ENCODE measurements around the gene KCNT2.
"Not testable (repeated sequence)": the region's sequence is repeated elsewhere in the genome, so short reads cannot be mapped to it uniquely, and the experiment has no call there.

Gene KCNT2

DNA sequence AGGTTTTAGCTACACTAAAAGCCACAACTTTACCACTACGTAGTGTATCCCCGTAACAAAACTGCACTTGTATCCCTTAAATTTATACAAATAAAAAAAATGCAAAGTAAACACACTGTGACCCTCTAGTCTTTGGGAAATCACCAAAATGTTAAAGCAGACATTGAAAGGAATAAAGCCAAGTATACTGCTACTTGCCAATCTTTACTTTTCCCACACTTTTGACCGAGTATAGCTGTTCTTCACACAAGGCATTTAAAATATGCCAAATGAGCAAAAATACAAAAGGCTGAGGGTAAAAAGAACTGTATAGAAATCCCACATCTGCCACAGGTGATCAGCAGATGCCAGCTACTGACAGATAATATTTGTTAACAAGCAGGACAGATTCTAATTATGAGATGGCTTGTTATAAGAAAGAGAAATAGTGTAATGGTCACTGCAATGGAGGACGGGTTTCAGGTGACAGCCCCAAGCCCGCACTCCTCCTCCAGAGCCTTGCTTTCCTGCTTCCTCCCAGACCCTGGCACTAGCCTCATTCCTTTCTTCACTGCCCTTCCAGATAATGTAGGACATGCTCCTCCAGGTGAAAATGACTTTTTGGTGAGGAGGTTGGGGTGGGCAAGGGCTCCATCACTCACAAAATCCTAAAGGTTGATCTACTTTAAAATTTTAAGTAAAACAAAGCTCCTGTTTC, 18.1 kb downstream of the KCNT2 start:
- no peak for DNase-seq

DNA sequence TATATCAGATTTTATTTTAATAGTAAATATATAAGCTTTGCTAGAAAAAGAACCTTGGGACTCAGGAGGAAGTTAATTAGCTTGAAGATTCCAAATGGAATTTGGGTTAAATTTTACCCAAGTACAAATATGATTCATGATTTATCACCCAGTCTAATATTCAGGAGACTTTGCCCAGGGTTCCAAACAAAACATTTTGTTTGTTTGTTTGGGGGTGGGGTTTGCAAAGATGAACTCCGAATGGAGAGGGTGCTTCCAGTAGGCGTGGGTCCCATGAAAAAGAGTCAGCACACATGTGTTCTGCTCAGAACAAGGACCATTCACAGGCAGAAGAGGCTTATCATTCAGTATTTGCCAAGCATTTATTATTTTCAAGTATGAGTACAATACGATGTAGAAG, 23.5 kb downstream of the KCNT2 start:
- no peak for DNase-seq

DNA sequence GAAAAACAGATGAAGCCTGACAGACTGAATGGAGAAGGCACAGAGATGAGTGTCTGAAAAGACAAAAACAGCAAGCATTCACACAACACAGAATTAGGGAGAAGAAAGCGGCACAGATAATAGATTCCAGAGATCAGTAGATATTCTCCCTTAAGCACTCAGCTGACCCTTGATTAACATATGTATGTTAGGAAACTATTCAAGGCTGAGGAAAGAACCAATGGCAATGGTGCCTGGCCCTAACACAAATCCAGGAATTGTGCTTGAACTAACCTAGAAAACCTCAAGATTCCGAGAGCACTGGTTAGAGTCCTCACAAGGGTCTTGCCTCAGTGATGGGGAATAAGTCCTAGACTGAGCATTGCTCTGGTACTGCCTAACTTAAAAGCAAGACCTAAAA, 30.9 kb downstream of the KCNT2 start:
- no peak for DNase-seq

DNA sequence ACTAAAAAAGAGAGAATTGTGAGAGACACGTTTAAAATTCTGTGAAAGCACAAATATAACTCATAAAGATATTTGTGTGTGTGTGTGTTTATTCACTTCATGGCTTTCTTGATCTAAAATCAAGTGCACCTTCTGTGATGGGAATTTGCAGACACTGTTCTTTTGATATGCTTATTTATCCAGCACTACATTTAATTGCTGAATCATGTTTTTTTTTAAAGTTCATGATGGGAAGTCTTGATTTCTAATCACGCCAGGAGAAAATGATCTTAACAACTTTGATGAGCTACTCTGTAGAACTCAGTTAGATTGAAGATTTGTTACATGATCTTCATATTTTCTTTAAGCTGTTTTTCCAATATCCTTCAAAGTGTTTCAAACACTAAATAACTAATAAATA, 35.0 kb downstream of the KCNT2 start:
- no peak for DNase-seq

DNA sequence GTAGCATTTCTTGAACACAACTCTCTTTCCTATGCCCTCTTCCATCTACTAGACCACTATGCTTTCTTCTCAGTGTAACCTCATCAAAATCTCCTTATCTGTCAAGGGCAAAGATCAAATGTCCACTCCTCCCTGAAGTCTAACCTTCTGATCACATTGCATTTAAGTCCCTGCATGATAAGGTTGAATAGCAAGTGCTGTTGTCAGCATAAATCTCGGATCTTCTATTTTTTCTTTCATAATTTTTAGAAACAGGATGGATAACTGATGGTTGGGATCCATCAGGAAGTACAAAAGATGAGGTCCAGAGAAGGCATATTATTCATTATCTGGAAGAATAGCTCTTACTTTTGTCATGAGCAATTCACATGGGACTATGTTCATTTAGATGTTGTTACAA, 41.0 kb downstream of the KCNT2 start:
- DNase-seq, result no peak

DNA sequence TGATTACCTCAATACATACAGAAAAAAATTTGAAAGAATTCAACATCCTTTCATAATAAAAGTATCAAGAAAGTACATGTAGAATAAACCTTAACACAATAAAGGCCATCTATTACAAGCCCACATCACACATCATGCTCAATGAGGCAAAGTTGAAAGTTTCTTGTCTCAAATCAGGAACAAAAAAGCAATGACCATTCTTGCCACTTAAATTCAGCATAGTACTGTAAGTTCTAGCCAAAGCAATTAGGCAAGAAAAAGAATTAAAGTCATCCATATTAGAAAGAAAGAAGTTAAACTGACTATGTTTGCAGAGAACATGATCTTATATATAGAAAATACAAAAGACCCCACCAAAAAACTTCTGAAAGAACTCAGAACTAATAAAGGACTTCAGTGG, 44.5 kb downstream of the KCNT2 start:
- DNase-seq, result no peak

DNA sequence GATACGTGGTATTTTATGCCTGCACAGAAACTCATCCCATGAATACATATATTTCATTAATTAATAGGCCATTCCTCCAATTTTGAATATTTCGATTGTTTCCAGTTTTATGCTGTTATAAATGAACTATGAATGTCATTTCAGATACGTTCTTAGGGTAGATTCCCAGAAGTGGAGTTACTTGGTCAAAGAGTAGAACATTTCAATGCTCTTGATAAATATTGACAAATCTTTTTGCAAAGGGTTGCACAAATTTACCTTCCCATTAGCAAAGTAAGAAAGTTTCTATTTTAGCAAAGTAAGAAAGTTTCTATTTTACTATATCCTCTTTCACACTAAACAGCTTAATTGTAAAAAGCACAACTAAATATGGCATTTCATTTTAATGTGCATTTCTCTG, 48.9 kb downstream of the KCNT2 start:
- no peak for DNase-seq

DNA sequence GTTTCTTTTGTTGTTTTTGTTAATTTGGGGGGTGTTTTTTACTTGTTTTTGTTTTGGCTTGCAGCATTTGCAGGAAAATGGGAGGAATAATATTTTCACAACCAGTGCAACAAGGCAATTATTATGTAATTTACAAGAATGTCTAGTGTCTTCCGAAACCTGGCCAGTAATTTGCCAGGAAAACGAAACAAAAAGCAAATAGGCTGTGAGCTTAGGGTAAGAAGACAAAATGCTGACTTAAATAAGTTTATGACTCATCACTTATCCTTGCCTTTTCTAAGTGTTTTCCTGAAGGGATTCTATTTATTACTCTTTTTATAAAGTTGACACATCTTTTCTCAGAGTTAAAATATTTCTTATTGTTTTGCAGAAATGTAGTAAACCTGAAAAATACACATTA, 49.8 kb downstream of the KCNT2 start:
- DNase-seq, result no peak

DNA sequence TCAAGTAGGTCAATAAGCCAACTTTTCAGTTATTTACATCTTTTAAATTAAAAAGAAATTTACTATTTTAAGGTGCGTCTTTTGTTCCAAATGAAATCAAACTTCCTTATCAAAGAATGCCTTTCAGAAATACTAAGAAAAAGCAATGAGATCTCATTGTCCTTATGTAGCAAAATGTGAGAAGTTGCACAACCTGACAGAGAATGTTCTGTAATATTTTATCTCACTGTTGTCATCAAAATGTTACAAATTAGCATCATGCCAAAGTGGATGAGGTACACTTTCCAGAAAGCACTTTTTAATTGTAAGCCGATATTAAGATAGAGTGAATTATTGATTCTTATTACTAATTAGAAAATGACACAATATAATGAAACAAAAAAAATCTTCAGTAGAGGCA, 50.4 kb downstream of the KCNT2 start:
- no peak for DNase-seq

DNA sequence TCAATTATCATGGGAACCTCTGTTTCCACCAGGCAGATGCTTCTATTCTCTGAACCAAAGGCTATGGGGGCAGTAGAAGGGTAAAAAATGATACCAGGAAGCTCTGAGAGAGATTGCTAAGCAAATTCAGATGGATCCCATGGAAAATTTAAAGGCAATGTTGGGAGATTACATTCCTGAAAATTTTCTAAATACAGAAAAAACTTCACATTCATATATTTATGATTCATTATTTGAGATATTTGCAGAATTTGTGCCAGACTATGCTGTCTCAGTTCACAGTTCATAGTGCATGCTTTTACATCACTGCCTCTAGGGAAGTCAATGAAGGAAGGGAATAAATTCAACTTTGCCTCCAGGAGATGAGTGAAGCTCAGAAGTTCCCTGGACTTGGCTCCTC, 57.5 kb downstream of the KCNT2 start:
- no peak for DNase-seq

DNA sequence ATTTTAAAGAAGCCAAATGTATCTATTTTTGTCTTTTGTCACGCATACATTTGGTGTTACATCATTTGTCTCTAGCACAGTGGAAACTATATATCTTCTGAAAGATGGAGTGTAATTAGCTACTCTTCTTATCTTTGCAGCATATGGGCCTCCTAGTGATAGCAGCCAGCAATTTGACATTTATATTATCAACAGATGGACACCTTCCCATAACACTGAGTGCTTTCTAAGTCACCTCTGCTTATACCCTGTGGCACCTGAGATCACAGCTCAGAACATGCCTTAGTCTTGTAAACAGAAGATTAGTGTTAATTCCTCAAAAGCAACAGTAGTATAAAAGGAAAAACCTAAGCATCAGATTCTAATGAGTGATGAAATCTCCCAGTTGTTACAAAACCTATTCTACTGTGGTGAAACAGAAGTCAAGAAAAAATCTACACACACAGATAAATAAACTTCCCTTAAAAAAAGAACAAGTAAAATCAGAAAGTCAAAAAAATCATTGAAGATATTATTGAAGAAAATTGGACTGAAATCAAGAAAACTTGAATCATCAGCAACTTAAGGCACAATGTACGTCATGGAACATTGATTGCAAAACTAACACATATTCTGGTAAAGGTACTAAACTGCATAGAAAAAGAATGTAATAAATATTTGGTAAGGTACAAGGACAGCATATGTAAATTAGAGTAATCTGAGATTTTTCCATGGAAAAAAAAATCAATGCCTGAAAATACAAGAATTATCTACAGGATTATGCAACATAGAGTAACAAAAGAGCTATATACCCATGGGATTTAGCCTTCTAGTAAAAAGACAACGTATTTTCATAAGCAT, 61.7 kb downstream of the KCNT2 start:
- no peak for DNase-seq

DNA sequence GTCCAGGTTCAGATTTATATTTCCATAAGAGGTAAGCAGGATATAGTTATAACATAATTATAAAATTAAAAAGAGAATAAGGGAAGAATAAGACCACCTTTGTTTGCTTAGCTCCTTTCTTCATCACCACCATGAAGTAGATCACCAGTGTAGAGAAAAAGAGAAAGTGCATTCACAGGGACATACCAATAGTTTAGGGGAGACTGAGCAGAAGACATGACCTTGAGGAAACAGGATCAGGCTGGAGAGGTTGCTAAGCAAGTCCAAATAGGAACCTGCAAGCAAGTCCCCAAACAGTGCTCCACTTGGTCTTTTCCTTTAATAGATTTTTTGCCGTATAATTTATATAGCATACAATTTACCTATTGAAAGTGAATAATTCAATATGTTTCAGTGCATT, 63.0 kb downstream of the KCNT2 start:
- DNase-seq, result no peak

DNA sequence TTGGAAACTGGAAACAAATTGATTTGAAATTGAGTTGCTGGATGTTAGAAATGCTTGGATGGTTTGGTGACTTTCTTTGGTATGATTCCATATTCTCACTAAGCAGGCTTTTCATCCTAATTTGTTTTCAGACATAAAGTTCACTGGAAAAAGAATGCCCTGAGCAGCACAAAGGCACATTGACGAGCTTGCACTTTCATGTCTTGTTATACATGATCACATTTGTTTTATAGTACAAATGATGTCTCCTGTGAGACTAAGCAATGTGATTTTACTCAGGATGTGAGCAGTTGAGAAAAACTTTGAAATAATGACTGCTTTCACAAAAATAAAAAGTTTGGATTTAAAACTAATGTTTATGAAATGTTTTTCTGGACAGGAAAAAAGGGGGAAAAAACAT, 63.6 kb downstream of the KCNT2 start:
- DNase-seq, result no peak

DNA sequence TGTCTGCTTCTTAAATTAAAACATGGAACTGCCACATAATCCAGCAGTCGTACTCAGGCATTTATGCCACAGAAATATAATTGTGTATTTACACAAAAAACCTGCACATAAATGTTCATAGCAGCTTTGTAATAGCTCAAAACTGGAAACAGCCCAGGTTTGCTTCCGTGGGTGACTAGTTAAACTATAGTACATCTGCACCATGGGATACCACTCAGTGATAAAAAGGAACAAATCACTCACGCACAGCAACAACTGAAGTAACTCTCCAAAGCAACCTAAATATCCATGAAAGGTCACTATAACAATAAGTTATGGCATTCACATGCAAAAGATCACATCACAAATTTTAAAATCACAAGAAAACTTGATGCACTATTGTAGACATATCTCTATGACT, 64.4 kb downstream of the KCNT2 start:
- DNase-seq, result no peak

DNA sequence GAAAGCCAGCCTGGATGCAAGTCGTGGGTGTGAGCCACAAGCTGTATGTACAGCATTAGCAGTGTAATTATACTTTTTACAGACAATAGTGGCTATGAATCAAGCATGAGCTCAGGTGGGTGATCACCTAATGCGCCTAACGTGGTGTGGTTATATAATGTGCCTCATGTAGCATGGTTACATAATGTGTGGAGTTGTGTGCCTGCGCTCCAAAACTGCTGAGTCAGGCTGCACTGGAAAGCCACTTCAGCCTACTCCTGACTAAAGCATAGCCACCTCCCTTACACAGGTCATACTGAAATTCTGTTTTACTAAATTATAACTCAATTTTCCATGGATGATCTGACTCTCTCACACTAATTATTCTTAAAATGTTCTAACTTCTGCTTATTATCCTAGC, 69.8 kb downstream of the KCNT2 start:
- DNase-seq, result no peak

DNA sequence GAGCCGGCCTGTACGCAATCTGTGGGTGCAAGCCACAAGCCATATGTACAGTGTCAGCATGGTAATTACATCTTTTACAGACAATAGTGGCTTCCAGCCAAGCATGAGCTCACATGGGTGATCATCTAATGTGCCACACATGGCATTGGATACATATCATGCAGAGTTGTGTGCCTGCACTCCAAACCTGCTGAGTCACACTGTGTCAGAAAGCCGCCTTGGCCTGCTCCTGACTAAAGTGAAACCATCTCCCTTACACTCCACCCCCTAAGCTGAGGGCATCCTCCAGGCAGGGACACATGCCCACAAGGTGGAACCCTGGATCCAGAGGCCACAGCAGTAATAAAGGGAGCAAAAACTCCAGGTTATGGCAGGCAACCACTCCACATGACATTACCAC, 72.5 kb downstream of the KCNT2 start:
- no peak for DNase-seq

DNA sequence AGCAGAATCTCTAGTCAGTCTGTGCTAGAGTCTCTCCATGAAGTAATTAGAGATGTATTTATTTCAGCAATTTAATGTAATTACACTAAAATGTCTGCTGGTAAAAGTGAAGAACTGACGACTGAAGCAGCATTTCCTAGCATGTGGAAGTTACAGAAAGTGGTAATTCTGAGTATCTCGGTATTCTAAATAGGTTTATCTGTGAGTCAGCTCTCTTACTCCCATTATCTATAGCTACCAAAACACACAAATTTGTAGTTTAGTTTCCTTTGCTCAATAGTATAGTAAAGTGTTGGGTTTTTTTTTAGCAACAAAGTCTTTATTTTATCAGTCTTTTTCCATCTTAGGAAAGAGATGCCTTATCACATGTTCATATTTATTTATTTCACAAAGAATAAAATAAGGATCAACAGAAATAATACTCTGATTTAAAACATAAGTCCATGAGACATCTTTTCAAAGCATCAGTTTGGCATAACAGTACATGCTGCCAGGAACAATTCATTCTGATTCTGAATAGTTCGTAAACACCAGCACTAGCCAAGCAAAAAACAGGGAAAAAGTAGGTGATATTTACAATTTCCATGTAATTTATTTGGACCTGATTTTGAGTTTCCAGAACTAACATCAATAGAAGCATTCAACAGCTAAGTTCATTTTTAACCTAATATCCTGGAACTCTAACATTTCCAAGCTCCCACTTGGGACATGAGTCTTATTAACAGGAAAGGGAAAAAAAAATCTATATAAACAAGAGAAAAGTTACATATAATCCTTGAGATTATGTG, 76.3 kb downstream of the KCNT2 start:
- DNase-seq, result no peak

DNA sequence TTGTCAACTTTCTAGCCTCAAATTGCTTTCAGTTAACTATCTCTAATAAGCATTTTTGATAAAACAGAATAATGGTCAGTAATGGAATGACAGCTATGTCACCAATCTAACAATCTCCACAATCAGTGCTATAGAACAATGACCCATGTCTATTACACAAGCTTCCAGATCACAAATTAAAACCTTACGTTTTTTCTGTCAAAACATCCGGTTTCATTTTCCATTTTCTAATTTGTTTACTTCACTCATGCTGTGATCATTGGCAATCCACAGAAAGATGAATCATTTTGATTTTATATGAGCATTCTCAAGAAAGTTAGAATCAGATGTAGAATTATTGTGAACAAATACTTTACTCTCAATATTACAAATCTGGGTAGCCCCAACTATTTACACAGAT, 80.3 kb downstream of the KCNT2 start:
- DNase-seq, result no peak

DNA sequence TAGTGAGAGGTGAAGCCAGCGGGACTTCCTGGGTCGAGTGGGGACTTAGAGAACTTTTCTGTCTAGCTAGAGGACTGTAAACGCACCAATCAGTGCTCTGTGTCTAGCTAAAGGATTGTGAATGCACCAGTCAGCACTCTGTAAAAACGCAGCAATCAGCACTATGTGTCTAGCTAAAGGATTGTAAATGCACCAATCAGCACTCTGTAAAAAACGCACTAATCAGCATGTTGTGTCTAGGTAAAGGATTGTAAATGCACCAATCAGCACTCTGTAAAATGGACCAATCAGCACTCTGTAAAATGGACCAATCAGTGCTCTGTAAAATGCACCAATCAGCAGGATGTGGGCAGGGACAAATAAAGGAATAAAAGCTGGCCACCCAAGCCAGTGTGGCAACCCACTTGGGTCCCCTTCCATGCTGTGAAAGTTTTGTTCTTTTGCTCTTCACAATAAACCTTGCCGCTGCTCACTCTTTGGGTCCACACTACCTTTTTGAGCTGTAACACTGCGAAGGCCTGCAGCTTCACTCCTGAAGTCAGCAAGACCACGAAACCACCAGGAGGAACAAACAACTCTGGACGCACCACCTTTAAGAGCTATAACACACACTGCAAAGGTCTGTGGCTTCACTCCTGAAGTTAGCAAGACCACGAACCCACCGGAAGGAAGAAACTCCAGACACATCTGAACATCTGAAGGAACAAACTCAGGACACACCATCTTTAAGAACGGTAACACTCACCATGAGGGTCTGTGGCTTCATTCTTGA, 85.5 kb downstream of the KCNT2 start:
- not testable (repeated sequence) for DNase-seq

DNA sequence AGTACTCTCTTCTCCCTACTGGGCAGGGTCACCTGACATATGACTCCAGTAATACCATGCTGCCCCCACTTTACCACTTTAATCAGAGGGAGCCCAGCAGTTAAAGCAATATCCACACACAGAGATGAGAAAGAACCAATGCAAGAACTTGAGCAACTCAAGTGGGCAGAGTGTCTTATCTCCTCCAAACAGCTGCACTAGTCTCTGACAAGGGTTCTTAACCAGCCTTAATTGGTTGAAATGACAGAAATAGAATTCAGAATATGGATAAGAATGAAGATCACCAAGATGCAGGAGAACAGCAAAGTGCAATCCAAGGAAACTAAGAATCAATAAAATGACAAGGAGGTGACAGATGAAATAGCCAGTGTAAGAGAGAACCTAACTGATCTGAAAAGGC, 91.0 kb downstream of the KCNT2 start:
- DNase-seq, result no peak

DNA sequence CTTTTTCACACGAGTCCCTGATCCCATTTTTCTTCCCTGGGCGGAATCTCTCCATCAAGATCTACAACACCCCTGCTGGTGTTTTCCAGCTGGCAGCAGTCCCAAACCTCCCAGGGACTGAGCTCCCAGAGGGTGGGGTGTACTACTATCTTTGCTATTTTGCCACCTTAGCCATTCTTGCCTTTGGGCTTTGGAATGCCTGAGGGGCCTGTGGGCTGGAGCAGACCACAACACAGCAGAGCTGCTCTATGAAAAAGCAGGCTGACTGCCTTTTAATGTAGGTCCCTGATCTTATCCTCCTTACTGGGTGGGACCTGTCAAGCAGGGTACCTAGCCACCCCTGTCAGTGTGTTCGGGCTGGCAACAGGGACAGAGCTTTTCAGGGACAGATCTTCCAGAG, 91.9 kb downstream of the KCNT2 start:
- DNase-seq, result no peak

DNA sequence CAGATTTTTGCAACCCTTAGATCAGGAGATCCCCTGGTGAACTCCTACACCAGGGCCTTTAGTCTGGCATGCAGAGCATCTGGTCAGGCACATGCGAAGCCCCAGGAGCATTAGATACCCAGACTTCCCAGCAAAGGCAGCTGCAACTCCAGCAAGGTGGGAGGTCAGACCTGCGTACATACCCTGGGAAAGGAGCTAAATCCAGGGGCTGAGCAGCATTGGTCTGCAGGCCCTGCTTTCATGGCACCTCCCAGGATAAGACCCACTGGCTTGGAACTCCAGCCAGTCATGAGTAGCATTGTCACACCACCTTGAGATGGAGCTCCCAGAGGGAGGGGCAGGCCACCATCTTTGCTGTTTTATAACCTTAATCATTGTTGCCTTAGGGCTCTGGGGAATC, 92.3 kb downstream of the KCNT2 start:
- no peak for DNase-seq

DNA sequence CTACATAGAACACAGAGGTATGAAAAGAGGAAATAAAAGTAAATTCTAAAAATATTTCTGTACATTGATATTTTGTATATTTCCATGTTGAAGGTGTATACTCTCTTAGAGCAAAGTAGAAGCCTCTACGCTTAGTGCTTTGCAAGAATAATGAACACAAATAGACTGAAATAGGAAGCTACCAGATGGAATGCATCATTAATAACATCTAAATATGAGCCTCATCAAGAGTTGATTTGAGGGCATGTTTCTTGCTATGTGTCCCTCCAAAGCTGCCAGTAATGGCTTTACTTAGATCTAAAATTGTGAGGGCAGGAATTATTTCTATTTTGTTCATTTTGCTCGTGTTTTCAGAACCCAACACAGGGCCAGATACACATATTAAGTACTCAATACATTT, 94.4 kb downstream of the KCNT2 start:
- no peak for DNase-seq
